GM19452 (cell line): ENCODE data around the gene MCC.

Source experiments
- ATAC-seq: cut with Tn5 transposase; IDR thresholded peaks from one replicate; pipeline ENCODE4 v1.9.1; 2021; ENCODE audit not compliant: unreplicated experiment

Gene MCC

GRCh38 chr5:113329981-113330380 is 158.3 kb downstream of the MCC start:
- no peak for ATAC-seq

DNA sequence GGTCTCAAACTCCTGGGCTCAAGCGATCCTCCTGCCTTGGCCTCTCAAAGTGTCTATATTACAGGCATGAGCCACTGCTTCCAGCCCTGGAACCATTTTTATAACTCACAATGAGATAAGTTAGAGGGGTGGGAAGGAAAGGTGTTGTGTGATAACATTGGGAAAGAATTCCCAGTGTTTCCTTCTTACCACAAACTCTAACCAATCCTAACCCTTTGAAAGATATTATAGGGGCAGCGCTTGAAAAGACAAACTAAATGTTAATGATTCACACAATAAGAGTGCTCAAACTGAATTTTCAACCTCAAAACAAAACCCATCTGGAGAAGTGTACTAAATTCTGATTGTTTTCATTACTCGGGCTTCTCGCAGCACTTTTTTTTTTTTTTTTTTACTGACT is 163.2 kb downstream of the MCC start:
- ATAC-seq: no peak

- no peak for ATAC-seq
Observed at GRCh38 chr5:113321276-113321675, 167.0 kb downstream of the MCC start.

GRCh38 chr5:113320273-113320780 is 167.9 kb downstream of the MCC start:
- no peak for ATAC-seq

GRCh38 chr5:113319256-113320053 is 168.8 kb downstream of the MCC start:
- no peak for ATAC-seq

GRCh38 chr5:113317636-113318035 is 170.6 kb downstream of the MCC start:
- ATAC-seq: no peak

DNA sequence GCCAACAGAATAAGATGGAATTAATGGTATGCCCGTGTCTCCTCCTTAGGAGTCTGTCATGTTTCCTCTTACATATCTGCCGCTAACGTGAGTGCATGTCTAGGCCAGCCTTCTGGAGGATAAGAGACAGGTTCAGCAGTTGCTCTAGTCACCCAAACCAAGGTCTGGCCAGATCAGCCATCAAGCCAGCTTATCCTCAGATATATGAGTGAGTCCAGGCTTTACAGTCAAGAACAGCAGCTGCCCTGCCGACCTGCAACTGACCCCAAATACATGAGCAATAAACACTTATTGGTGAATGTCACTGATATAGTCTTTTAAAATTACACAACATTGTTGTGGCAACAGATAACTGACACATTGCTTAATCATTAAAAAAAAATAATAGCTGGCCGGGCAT is 177.0 kb downstream of the MCC start:
- no peak for ATAC-seq

- no peak for ATAC-seq
Observed at GRCh38 chr5:113302120-113302519, 186.1 kb downstream of the MCC start.

DNA sequence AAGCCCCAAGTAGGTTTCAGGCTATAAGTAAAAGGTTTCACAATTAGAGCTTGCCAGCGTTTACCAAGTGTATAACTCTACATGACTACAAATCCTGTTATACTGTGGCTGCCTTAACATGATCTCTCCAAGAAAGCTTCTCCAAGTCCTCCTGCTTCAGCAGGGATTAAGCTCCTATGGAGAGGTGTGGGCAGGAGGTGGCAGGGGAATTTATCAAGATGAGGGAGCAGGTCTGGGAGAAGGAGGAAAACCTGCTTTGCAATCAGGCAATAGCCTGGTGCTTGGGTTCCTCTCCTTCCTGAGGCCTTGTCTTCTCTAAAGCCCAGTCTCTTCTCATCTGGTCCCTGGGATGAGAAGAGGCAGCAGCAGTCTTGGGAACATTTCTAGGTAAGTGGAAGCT is 188.7 kb downstream of the MCC start:
- no peak for ATAC-seq

GRCh38 chr5:113296676-113297075 is 191.6 kb downstream of the MCC start:
- ATAC-seq: no peak

- ATAC-seq: no peak
Observed at GRCh38 chr5:113295111-113295539, 193.1 kb downstream of the MCC start.

- peak; percentile 96 for ATAC-seq
Observed at GRCh38 chr5:113294311-113295110, 193.7 kb downstream of the MCC start.

GRCh38 chr5:113293975-113294310 is 194.3 kb downstream of the MCC start:
- ATAC-seq: peak; percentile 26

DNA sequence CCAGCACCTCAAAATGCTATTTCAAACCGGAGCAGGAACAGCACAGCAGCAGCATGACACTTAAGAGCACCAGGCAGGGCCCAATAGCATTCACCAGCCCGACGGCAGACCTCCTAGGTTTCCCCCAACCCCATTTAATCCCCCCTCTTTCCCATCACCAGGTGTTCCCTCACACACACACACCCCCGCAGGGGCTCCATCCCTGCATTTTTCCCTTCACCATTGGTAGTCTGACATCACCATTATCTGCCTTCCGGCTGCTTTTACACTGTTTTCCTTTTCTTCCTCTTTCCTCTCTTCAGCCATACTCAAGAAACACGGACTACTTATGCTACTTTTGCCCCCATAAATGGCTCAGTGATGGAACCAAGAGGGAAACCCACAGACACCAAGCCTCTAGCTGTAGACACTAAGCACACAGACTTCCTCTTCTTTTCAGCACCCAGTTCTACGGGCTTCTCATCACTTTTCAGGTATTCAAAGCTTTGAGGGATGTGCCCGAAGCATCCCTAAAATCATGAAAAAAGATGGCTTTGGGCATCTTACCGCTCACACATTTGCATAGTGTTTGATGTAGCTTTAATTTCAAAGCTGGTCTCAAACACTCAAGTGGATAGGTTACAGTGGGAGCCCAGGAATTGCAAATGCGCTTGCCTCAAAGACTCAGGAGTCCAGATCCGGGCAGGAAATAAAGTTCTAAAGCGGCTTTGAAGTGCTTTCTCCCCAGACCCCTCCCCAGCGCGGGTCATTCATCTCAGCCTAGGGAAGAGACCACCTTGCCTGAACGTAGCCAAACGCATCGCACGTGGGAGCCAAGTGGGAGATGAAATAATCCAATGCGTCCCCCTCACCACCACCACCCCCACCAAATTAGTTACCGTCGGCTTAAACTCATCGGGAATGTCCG is 194.9 kb downstream of the MCC start:
- ATAC-seq: no peak

GRCh38 chr5:113292462-113292861 is 195.8 kb downstream of the MCC start:
- no peak for ATAC-seq

DNA sequence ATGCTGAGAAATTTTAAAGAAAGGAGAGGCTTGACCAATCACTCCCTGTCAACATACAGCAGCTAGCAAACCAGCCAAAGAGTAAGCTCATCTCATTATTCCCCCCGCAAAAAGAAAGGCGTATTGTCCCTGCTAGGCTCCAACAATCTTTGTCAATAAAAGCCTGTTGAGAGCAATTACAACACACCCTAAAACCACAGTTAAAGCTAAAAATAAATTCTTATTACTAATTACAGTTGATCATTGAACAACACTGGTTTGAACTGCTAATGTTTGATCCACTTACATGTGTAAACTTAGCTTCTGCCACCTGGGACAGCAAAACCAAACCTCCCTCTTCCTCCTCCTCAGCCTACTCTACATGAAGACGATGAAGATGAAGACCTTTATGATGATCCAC is 204.7 kb downstream of the MCC start:
- ATAC-seq: peak; percentile 44

- ATAC-seq: no peak
Observed at GRCh38 chr5:113282472-113282871, 205.8 kb downstream of the MCC start.

- no peak for ATAC-seq
Observed at GRCh38 chr5:113281194-113281593, 207.1 kb downstream of the MCC start.

DNA sequence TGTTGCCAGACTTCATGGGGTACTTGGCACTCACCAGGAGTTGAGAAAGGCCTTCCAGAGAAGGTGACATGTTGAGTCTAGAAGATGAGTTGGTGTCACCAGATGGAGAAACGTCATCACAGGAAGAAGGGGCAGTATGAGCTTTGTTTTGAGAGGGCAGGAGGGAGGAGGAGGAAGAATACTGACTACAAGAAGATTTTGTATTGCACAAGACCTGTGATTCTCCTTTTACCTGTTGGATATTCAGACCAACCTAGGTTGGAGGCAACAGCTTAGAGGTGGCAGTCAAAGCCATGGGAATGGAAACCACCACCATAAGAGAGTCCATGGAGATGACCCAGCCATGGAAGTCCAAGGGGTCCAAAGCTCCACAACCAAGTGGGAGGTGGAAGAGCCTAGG is 207.7 kb downstream of the MCC start:
- ATAC-seq: no peak

DNA sequence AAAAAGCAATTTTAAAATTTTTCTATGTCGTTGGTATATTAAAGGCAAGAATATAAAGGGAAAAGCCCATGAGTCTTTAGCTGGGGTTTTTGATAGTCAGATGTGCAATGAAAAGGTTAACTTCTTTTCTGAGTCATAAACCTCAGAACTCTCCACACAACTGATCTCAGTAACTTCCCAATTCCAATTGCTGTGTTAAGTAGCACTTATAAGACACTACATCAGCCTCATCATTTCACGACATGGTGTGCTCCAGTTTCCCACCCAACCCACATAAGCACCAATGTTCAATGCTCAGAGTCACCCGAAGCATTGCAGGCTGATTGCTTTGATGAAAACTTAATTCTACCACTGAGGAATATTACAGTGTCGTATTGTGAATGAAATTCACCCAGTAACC is 209.3 kb downstream of the MCC start:
- ATAC-seq: peak; percentile 39

DNA sequence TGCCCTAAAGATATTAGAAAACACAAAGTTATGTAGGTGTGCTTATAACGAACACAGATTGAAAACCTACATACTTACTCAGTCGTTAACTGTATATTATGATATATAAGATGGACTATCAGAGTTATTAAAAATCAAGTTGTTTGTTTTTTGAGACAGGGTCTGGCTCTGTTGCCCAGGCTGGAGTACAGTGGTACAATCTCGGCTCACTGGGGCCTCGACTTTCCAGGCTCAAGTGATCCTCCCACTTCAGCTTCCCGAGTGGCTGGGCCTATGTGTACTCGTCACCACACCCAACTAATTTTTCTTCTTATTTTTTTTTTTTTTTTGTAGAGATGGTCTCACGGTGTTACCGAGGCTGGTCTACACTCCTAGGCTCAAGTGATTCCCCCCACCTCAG is 211.8 kb downstream of the MCC start:
- ATAC-seq: no peak
